ENCODE measurements around the gene CSNK1A1.

CSNK1A1 gene

GRCh38 chr5:149500922-149501582 lies 50.2 kb downstream of the CSNK1A1 start:
- Mint-ChIP-seq H3K4me1 (ENCODE audit: low read depth) (no peaks in the 10 kb centered on the region), H3K27me3 (no peaks in the 10 kb centered on the region), H3K36me3 (ENCODE audit: low read depth) (peaks cover 81% of the 10 kb centered on the region), H3K9me3 (no peaks in the 10 kb centered on the region), H3K4me3 (no peak overlapping the region), H3K27ac (no peak overlapping the region)
- intact Hi-C loops (cut with micrococcal nuclease) = no loop called here

- no peaks in the 10 kb centered on the region for H3K27me3 Mint-ChIP-seq
- no peaks in the 10 kb centered on the region for H3K9me3 Mint-ChIP-seq
- H3K27ac Mint-ChIP-seq = no peak overlapping the region
- no peaks in the 10 kb centered on the region for H3K4me1 Mint-ChIP-seq (ENCODE audit: low read depth)
- no peak overlapping the region for H3K4me3 Mint-ChIP-seq
- peaks cover 70% of the 10 kb centered on the region for H3K36me3 Mint-ChIP-seq (ENCODE audit: low read depth)
- intact Hi-C loops (cut with micrococcal nuclease) = loop anchor here (10.0 kb wide), 1 partner anchor 46 kb away; no protein-coding TSS in a partner anchor
Observed at GRCh38 chr5:149498724-149499336, 52.4 kb downstream of the CSNK1A1 start.

- H3K9me3 Mint-ChIP-seq = no peaks in the 10 kb centered on the region
- peaks cover 67% of the 10 kb centered on the region for H3K36me3 Mint-ChIP-seq (ENCODE audit: low read depth)
- no peaks in the 10 kb centered on the region for H3K4me1 Mint-ChIP-seq (ENCODE audit: low read depth)
- no peak overlapping the region for H3K27ac Mint-ChIP-seq
- H3K27me3 Mint-ChIP-seq = no peaks in the 10 kb centered on the region
- no peak overlapping the region for H3K4me3 Mint-ChIP-seq
- intact Hi-C loops (cut with micrococcal nuclease) = loop anchor here (10.0 kb wide), 1 partner anchor 47 kb away; no protein-coding TSS in a partner anchor
Observed at GRCh38 chr5:149497357-149497756, 53.9 kb downstream of the CSNK1A1 start.

- Mint-ChIP-seq H3K27me3 (no peaks in the 10 kb centered on the region), H3K4me3 (no peak overlapping the region), H3K27ac (no peak overlapping the region), H3K4me1 (ENCODE audit: low read depth) (no peaks in the 10 kb centered on the region), H3K36me3 (ENCODE audit: low read depth) (peaks cover 63% of the 10 kb centered on the region), H3K9me3 (no peaks in the 10 kb centered on the region)
- intact Hi-C loops (cut with micrococcal nuclease) = loop anchor here (10.0 kb wide), 1 partner anchor 48 kb away; no protein-coding TSS in a partner anchor
Observed at GRCh38 chr5:149496917-149497316, 54.3 kb downstream of the CSNK1A1 start.

- Mint-ChIP-seq H3K27me3 (no peaks in the 10 kb centered on the region), H3K4me1 (ENCODE audit: low read depth) (no peaks in the 10 kb centered on the region), H3K27ac (no peak overlapping the region), H3K36me3 (ENCODE audit: low read depth) (peaks cover 59% of the 10 kb centered on the region), H3K4me3 (no peak overlapping the region), H3K9me3 (no peaks in the 10 kb centered on the region)
- intact Hi-C loops (cut with micrococcal nuclease) = loop anchor here (10.0 kb wide), 1 partner anchor 49 kb away; no protein-coding TSS in a partner anchor
Observed at GRCh38 chr5:149496166-149496565, 55.1 kb downstream of the CSNK1A1 start.

GRCh38 chr5:149495673-149496072 lies 55.6 kb downstream of the CSNK1A1 start:
- intact Hi-C loops (cut with micrococcal nuclease) = loop anchor here (10.0 kb wide), 1 partner anchor 49 kb away; no protein-coding TSS in a partner anchor
- H3K4me3 Mint-ChIP-seq = no peak overlapping the region
- no peak overlapping the region for H3K27ac Mint-ChIP-seq
- no peaks in the 10 kb centered on the region for H3K27me3 Mint-ChIP-seq
- no peaks in the 10 kb centered on the region for H3K4me1 Mint-ChIP-seq (ENCODE audit: low read depth)
- H3K36me3 Mint-ChIP-seq (ENCODE audit: low read depth) = peaks cover 54% of the 10 kb centered on the region
- H3K9me3 Mint-ChIP-seq = no peaks in the 10 kb centered on the region

- H3K4me1 Mint-ChIP-seq (ENCODE audit: low read depth) = no peaks in the 10 kb centered on the region
- no peak overlapping the region for H3K27ac Mint-ChIP-seq
- intact Hi-C loops (cut with micrococcal nuclease) = loop anchor here (10.0 kb wide), 1 partner anchor 51 kb away; no protein-coding TSS in a partner anchor
- no peak overlapping the region for H3K4me3 Mint-ChIP-seq
- peaks cover 3% of the 10 kb centered on the region for H3K27me3 Mint-ChIP-seq
- H3K9me3 Mint-ChIP-seq = no peaks in the 10 kb centered on the region
- peaks cover 41% of the 10 kb centered on the region for H3K36me3 Mint-ChIP-seq (ENCODE audit: low read depth)
Observed at GRCh38 chr5:149493316-149493715, 57.9 kb downstream of the CSNK1A1 start.

- Mint-ChIP-seq H3K9me3 (no peaks in the 10 kb centered on the region), H3K27ac (no peak overlapping the region), H3K36me3 (ENCODE audit: low read depth) (peaks cover 36% of the 10 kb centered on the region), H3K27me3 (peaks cover 3% of the 10 kb centered on the region), H3K4me3 (no peak overlapping the region), H3K4me1 (ENCODE audit: low read depth) (no peaks in the 10 kb centered on the region)
- intact Hi-C loops (cut with micrococcal nuclease) = loop anchor here (10.0 kb wide), 1 partner anchor 52 kb away; no protein-coding TSS in a partner anchor
Observed at GRCh38 chr5:149492781-149493180, 58.5 kb downstream of the CSNK1A1 start.

DNA sequence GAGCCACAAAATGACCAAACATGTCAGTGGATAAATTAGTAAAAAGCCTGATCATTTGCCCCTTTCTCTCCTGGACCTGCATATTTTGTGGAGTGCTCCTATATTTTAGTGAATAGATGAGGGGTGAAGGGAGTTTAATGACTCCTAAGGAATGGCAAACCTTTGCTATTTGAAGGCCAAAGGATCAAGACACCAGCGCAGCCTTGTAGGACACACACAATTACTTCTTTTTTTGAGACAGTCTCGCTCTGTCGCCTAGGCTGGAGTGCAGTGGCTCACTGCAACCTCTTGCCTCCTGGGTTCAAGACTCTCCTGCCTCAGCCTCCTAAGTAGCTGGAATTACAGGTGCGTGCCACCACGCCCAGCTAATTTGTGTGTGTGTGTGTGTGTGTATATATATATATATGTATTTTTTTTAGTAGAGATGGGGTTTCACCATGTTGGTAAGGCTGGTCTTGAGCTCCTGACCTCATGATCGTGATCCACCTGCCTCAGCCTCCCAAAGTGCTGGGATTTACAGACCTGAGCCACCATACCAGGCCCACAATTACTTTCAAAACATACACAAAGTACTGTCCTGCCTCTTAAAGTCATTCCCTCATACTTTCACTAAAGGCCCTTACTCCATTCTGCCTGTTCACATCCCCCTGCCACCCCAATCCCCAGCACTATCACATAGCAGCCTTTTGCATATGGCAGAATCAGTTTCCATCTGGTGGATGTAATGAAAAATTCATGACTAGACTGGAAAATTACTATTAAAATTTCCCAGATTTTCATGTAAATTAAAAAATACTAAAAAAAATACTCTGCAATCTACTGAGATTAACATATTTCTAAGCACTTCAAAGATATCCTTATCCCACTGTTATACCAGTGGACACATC lies 60.4 kb downstream of the CSNK1A1 start:
- H3K4me3 Mint-ChIP-seq = no peak overlapping the region

GRCh38 chr5:149489605-149490037 lies 61.6 kb downstream of the CSNK1A1 start:
- intact Hi-C loops (cut with micrococcal nuclease) = loop anchor here (10.0 kb wide), 1 partner anchor 55 kb away; no protein-coding TSS in a partner anchor

More for the DNA sequence above, 60.4 kb downstream of the CSNK1A1 start:
- intact Hi-C loops (cut with micrococcal nuclease) = loop anchor here (10.0 kb wide), 1 partner anchor 54 kb away; no protein-coding TSS in a partner anchor
- H3K36me3 Mint-ChIP-seq (ENCODE audit: low read depth) = peaks cover 21% of the 10 kb centered on the region
- H3K27me3 Mint-ChIP-seq = peaks cover 3% of the 10 kb centered on the region
- H3K27ac Mint-ChIP-seq = no peak overlapping the region
- no peaks in the 10 kb centered on the region for H3K4me1 Mint-ChIP-seq (ENCODE audit: low read depth)
- no peaks in the 10 kb centered on the region for H3K9me3 Mint-ChIP-seq

DNA sequence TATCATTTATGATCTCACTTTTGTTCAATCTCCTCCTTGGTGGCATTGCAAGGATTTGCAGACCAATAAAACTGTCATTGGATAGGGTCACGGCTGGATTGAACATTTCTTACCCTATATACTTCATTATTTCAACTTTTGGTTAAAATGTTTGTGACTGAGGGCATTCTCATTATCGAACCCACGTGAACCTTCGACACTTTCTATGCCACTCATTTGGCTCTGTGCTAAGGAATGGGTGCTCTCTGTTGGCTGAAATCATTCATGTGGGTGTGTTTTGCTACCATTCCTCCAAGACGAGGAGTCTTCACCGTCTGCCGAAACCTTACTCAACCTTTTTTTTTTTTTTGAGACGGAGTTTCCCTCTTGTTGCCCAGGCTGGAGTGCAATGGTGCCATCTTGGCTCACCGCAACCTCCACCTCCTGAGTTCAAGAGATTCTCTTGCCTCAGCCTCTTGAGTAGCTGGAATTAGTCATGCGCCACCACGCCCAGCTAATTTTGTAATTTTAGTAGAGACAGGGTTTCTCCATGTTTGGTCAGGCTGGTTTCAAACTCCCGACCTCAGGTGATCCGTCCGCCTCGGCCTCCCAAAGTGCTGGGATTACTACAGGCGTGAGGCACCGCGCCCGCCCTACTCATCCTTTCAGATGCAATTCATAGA lies 62.5 kb downstream of the CSNK1A1 start:
- intact Hi-C loops (cut with micrococcal nuclease) = no loop called here
- Mint-ChIP-seq H3K27ac (no peak overlapping the region), H3K4me3 (no peak overlapping the region), H3K27me3 (peaks cover 3% of the 10 kb centered on the region), H3K9me3 (no peaks in the 10 kb centered on the region), H3K4me1 (ENCODE audit: low read depth) (no peaks in the 10 kb centered on the region), H3K36me3 (ENCODE audit: low read depth) (peaks cover 10% of the 10 kb centered on the region)

More at GRCh38 chr5:149489605-149490037, 61.6 kb downstream of the CSNK1A1 start:
- Mint-ChIP-seq H3K36me3 (ENCODE audit: low read depth) (peaks cover 17% of the 10 kb centered on the region), H3K4me3 (no peak overlapping the region), H3K27ac (no peak overlapping the region), H3K9me3 (no peaks in the 10 kb centered on the region), H3K4me1 (ENCODE audit: low read depth) (no peaks in the 10 kb centered on the region), H3K27me3 (peaks cover 3% of the 10 kb centered on the region)

DNA sequence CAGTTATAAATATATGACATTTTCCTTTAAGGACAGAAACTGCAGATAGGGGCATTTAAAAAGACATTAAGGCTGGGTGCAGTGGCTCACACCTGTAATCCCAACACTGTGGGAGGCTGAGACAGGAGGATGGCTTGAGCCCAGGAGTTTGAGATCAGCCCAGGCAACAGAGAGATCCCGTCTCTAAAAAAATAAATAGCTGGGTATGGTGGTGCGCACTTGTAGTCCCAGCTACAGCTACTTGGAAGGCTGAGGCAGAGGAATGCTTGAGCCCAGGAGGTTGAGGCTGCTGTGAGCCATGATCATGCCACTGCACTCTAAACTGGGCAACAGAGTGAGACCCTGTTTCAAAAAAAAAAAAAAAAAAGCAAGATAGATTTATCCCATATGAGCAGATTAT lies 63.6 kb downstream of the CSNK1A1 start:
- Mint-ChIP-seq H3K27ac (no peak overlapping the region), H3K9me3 (no peaks in the 10 kb centered on the region), H3K36me3 (ENCODE audit: low read depth) (no peaks in the 10 kb centered on the region), H3K4me3 (no peak overlapping the region), H3K27me3 (peaks cover 3% of the 10 kb centered on the region), H3K4me1 (ENCODE audit: low read depth) (no peaks in the 10 kb centered on the region)
- intact Hi-C loops (cut with micrococcal nuclease) = no loop called here

Data from dendritic cell treated with granulocyte-macrophage colony-stimulating factor and Interleukin-4, amounts not matched to agents 40 ng/mL and 50 ng/mL, for 4 days (primary cell).